Thymus (tissue), 11 donors: ENCODE data around the gene RARB. TPM values are rescaled to one million over a fixed set of nuclear protein-coding genes. Genes with fewer than 3 reads are reported as not detected.
A peak's percentile ranks its signal among the peaks of the same experiment; 100 is the strongest.

ENCODE experiments used
- DNase-seq, 9 donors: peaks; one replicate each; pipeline ENCODE4 v3.0.0-alpha.2; 2013; ENCODE audit warnings: low spot score in 9 of 9, low read depth in 6 of 9, missing footprints in 1 of 9
- H3K27ac ChIP-seq, 2 donors: one replicate each; pipeline ENCODE4 v1.5.1; 2013; ENCODE audit warnings: control low read depth in 1 of 2, low read depth in 1 of 2, low read length in 1 of 2, mild to moderate bottlenecking in 1 of 2, moderate library complexity in 1 of 2
- H3K27me3 ChIP-seq, 2 donors: one replicate each; pipeline ENCODE4 v1.5.1; 2013; ENCODE audit warnings: low read length in 1 of 2; ENCODE audit not compliant: control insufficient read depth in 2 of 2, insufficient read depth in 1 of 2
- H3K36me3 ChIP-seq, 2 donors: one replicate each; pipeline ENCODE4 v1.5.1; 2013; ENCODE audit warnings: low read length in 1 of 2, mild to moderate bottlenecking in 1 of 2, moderate library complexity in 1 of 2; ENCODE audit not compliant: control insufficient read depth in 2 of 2, insufficient read depth in 2 of 2
- H3K4me1 ChIP-seq, 2 donors: one replicate each; pipeline ENCODE4 v1.5.1; 2013; ENCODE audit warnings: low read length in 2 of 2; ENCODE audit not compliant: control insufficient read depth in 2 of 2, insufficient read depth in 2 of 2
- H3K4me3 ChIP-seq, 2 donors: one replicate each; pipeline ENCODE4 v1.5.1; 2013; ENCODE audit warnings: low read length in 2 of 2, control low read depth in 1 of 2, mild to moderate bottlenecking in 1 of 2
- H3K9me3 ChIP-seq, 2 donors: one replicate each; pipeline ENCODE4 v1.5.1; 2013; ENCODE audit warnings: low read length in 1 of 2, mild to moderate bottlenecking in 1 of 2; ENCODE audit not compliant: control insufficient read depth in 2 of 2, insufficient read depth in 1 of 2
- WGBS: extraction: QIAGEN DNeasy Blood & Tissue Kit; methylation state at CpG from one replicate; pipeline ENCODE4 v1.1.7; 2013; 5-methylcytosine and 5-hydroxymethylcytosine counted together
- polyA plus RNA-seq: library from polyadenylated mRNA; stranded (reverse); fragments of 200-250 nt; gene quantifications from one replicate; pipeline ENCODE4 v1.2.3, GENCODE V29; 2013
- total RNA-seq: library from RNA; stranded (reverse); fragments of 120-200 nt; gene quantifications from one replicate; pipeline ENCODE4 v1.2.4, GENCODE V29; 2013
- donor health status: healthy.

RARB gene
- total and polyA plus RNA-seq, 2 donors = 0.89 to 1.7 TPM

- no peaks in the 10 kb centered on the region for H3K9me3 ChIP-seq
- DNase-seq = no peak
- H3K4me3 ChIP-seq = no peak overlapping the region
- WGBS = 88% methylated on average over 6 of the region's 6 CpGs
- peaks cover 0 to 3% of the 10 kb centered on the region in 2 donors for H3K27me3 ChIP-seq
- H3K4me1 ChIP-seq = no peaks in the 10 kb centered on the region
- no peak overlapping the region for H3K27ac ChIP-seq
- no peaks in the 10 kb centered on the region for H3K36me3 ChIP-seq
Observed at GRCh38 chr3:25437953-25438352, 9.9 kb downstream of the RARB start.

DNA sequence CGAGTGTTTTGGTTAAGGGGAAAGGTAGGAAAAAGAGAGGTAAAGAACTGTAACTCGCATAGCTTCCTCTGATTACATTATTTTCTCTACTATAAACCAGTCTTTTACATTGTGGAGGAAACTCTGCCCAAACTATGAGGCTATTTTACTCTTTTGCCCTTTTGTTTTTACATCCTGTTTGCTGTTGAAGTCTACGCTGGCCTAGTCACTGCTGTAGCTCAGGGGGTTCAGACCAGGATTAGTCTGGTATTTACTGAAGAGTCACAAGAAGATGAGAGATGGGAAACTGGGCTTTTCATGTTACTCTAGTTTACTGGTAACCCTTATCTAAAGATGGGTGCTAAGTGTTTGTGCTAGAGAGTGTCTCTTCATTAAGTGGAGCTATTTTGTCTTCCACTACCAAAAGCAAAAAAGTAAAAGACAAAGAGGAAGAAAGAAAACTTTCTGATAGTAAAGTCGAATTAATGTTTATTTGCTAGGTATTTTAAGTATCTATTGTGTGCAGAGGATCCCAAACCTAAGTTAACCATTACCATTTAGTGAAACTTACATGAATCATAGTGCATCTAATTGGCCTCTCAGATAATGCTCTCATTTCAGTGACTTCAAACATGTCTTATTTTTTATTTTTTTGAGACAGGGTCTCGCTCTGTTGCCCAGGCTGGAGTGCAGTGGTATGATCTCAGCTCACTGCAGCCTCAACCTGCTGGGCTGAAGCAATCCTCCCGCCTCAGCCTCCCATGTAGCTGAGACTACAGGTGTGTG, 10.9 kb downstream of the RARB start:
- no peaks in the 10 kb centered on the region for H3K36me3 ChIP-seq
- no peaks in the 10 kb centered on the region for H3K9me3 ChIP-seq
- no peak for DNase-seq
- H3K27ac ChIP-seq = no peak overlapping the region
- no peaks in the 10 kb centered on the region for H3K27me3 ChIP-seq
- no peaks in the 10 kb centered on the region for H3K4me1 ChIP-seq
- 88% methylated on average over 6 of the region's 6 CpGs for WGBS
- no peak overlapping the region for H3K4me3 ChIP-seq

GRCh38 chr3:25441234-25441856, 13.3 kb downstream of the RARB start:
- no peaks in the 10 kb centered on the region for H3K27me3 ChIP-seq
- WGBS = 95% methylated on average over 17 of the region's 17 CpGs

DNA sequence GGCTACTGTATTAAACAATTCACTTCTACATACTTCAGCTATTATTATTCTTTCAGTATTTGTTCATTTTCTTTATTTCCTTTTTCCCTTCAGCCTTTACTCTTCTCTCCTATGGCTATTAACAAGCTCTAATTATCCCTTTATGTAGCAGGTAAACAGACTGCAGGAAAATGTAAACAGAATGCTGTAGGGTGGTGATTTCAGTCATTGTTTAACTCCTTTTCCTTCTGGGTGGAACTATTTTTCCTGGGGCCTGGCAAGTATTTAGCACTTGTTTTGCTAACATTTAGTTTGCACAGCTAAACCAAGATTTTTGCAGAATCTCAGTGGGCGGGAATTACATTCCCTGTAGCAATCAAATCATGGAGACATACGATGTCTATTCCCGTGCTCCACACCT, 14.4 kb downstream of the RARB start:
- no peaks in the 10 kb centered on the region for H3K27me3 ChIP-seq
- no peak overlapping the region for H3K27ac ChIP-seq
- no peak for DNase-seq
- H3K9me3 ChIP-seq = no peaks in the 10 kb centered on the region
- H3K4me3 ChIP-seq = no peak overlapping the region
- no peaks in the 10 kb centered on the region for H3K36me3 ChIP-seq
- 96% methylated on average over 3 of the region's 3 CpGs for WGBS
- no peaks in the 10 kb centered on the region for H3K4me1 ChIP-seq

More at GRCh38 chr3:25441234-25441856, 13.3 kb downstream of the RARB start:
- H3K4me1 ChIP-seq = no peaks in the 10 kb centered on the region
- H3K9me3 ChIP-seq = no peaks in the 10 kb centered on the region
- H3K36me3 ChIP-seq = no peaks in the 10 kb centered on the region
- H3K4me3 ChIP-seq = no peak overlapping the region
- no peak overlapping the region for H3K27ac ChIP-seq
- peak in 2 of 9 donors; percentile 12 to 20 for DNase-seq

GRCh38 chr3:25444273-25444672, 16.2 kb downstream of the RARB start:
- H3K27me3 ChIP-seq = no peaks in the 10 kb centered on the region
- H3K4me3 ChIP-seq = no peak overlapping the region
- WGBS = 78% methylated on average over 2 of the region's 2 CpGs
- no peaks in the 10 kb centered on the region for H3K36me3 ChIP-seq
- no peak overlapping the region for H3K27ac ChIP-seq
- H3K4me1 ChIP-seq = no peaks in the 10 kb centered on the region
- H3K9me3 ChIP-seq = no peaks in the 10 kb centered on the region
- DNase-seq = no peak

GRCh38 chr3:25445731-25446130, 17.7 kb downstream of the RARB start:
- H3K27ac ChIP-seq = no peak overlapping the region
- no peaks in the 10 kb centered on the region for H3K4me1 ChIP-seq
- no peak overlapping the region for H3K4me3 ChIP-seq
- no peaks in the 10 kb centered on the region for H3K9me3 ChIP-seq
- WGBS = 93% methylated on average over 4 of the region's 4 CpGs
- H3K27me3 ChIP-seq = no peaks in the 10 kb centered on the region
- no peak for DNase-seq
- H3K36me3 ChIP-seq = no peaks in the 10 kb centered on the region

DNA sequence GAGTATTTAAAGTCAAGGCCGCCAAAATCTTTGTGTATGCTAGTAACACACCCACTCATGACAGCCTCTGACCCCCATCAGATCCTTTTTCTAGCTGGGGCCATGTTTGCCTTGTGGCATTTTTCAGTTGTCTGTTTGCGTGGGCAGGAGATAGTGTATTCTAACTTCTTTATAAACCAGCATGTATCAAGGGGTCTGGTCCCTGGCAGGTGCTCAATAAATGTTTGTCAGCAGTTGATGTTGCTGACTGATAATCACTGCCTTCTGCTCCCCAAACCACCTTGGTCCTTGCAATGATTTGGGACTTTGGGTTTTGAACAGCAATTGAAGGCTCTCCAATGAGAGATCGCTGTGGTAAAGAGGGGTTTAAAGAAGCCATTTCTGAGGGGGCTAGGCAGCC, 19.2 kb downstream of the RARB start:
- Histone ChIP-seq H3K36me3 (no peaks in the 10 kb centered on the region), H3K27me3 (no peaks in the 10 kb centered on the region), H3K4me1 (no peaks in the 10 kb centered on the region), H3K27ac (no peak overlapping the region), H3K9me3 (no peaks in the 10 kb centered on the region), H3K4me3 (no peak overlapping the region)
- WGBS = 94% methylated on average over 3 of the region's 3 CpGs
- no peak for DNase-seq

- Histone ChIP-seq H3K9me3 (no peaks in the 10 kb centered on the region), H3K4me1 (no peaks in the 10 kb centered on the region), H3K27ac (no peak overlapping the region), H3K36me3 (no peaks in the 10 kb centered on the region), H3K27me3 (no peaks in the 10 kb centered on the region), H3K4me3 (no peak overlapping the region)
- 95% methylated on average over 3 of the region's 3 CpGs for WGBS
- no peak for DNase-seq
Observed at GRCh38 chr3:25447925-25448324, 19.9 kb downstream of the RARB start.

DNA sequence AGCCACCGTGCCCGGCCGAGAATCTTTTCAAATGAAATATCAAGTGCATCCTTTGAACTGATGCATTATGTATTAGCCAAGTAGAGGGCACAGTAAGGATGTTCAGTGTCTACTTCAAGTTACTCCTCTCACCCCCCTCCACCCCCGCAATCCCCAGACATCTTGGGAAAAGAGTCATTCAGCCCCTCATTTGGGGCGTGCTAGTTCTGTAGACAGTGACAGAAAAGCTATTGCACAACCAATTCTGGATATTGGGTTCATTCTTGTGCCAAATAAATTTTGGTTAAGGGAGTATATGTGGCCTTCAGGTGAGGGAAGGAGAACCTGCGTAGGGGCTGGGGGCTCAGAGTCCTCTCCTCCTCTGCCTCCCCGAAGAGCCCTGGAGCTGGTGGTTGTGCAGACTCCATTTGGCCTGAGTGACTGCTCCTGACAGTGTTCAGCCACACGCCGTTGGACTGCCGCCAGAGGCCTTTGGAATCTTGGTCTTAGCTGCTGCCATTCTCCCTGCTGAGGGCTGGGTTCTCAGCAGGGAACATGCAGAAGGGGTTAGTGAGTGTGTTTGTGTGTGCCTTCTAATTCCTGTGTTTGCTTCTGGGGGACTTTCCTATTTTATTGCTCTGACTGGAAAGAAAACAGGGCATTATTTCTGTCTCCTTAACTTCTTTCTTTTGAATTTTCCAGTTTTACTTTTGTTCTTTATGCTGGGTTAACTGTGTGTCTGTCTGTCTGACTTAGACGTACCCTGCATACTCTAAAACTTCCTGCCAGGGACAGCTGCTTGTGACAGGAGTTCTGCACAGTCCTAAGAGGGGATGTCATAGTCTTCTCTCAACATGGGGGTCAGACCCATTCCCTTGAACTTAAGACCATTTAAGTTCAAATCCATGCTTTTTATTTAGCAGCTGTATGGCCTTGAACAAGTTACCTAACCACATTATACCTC, 21.0 kb downstream of the RARB start:
- no peaks in the 10 kb centered on the region for H3K4me1 ChIP-seq
- no peak overlapping the region for H3K27ac ChIP-seq
- DNase-seq = no peak
- H3K9me3 ChIP-seq = no peaks in the 10 kb centered on the region
- WGBS = 86% methylated on average over 11 of the region's 11 CpGs
- H3K27me3 ChIP-seq = no peaks in the 10 kb centered on the region
- H3K4me3 ChIP-seq = no peak overlapping the region
- H3K36me3 ChIP-seq = no peaks in the 10 kb centered on the region
